H1 (cell line): ENCODE measurements around the gene ADM. TPM values are rescaled to one million over a fixed set of nuclear protein-coding genes. Genes with fewer than 3 reads are reported as not detected.
A peak's percentile ranks its signal among the peaks of the same experiment; 100 is the strongest.

Source experiments
- CEBPB ChIP-seq: IDR thresholded peaks from 2 replicates; pipeline ENCODE4 v1.6.1; 2012; ENCODE audit warnings: low read depth, low read length
- CHD7 ChIP-seq: fragments of 300-600 bp; sonication (generic); IDR thresholded peaks from 2 replicates; pipeline ENCODE4 v1.7.1; 2012; ENCODE audit warnings: low read length, moderate library complexity, mild to moderate bottlenecking, inconsistent platforms; ENCODE audit not compliant: insufficient replicate concordance
- E2F6 ChIP-seq: IDR thresholded peaks from 2 replicates; pipeline ENCODE4 v1.6.1; 2012; ENCODE audit warnings: inconsistent platforms
- GTF2F1 ChIP-seq: IDR thresholded peaks from 2 replicates; pipeline ENCODE4 v1.6.1; 2012; ENCODE audit warnings: low read depth, low read length, improper control_type of control experiment, borderline replicate concordance
- MAX ChIP-seq: IDR thresholded peaks from 2 replicates; pipeline ENCODE4 v1.6.1; 2012; ENCODE audit warnings: inconsistent platforms
- POU5F1 ChIP-seq: IDR thresholded peaks from 2 replicates; pipeline ENCODE4 v1.6.1; 2011; ENCODE audit warnings: low read depth, mild to moderate bottlenecking, low read length, moderate library complexity
- SIN3A ChIP-seq, 2 experiments: IDR thresholded peaks in 1 of 2; conservative IDR thresholded peaks in 1 of 2; 2 replicates each; pipeline ENCODE4 v1.6.1; 2011 to 2012; ENCODE audit warnings: low read length in 2 of 2, improper control_type of control experiment in 1 of 2, low read depth in 1 of 2, mild to moderate bottlenecking in 1 of 2
- SRF ChIP-seq: IDR thresholded peaks from 2 replicates; pipeline ENCODE4 v1.6.1; 2011; ENCODE audit warnings: mild to moderate bottlenecking, low read depth, low read length, moderate library complexity
- polyA plus RNA-seq, 7 experiments: library from polyadenylated mRNA; depleted of rRNA in 3 of 7; stranded (reverse) in 5 of 7; unstranded in 2 of 7; fragments of >200 nt in 5 of 7; fragments of 200-250 nt in 2 of 7; gene quantifications; 1 replicate in 5 of 7; 2 replicates in 1 of 7; 4 replicates in 1 of 7; pipeline versions ENCODE4 v1.2.1 to v1.2.3, GENCODE V29; 2011 to 2013; ENCODE audit warnings: missing spikeins in 2 of 7, mixed read lengths in 2 of 7
- total RNA-seq: library from RNA; stranded (reverse); fragmentation: NEBNext Ultra II Directional; extraction: Animal tissue kit (Norgen Biotek cat#: 25700); gene quantifications from 2 replicates; pipeline ENCODE4 v1.2.1, GENCODE V29; 2021

ADM gene
- total and polyA plus RNA-seq, 2 of the 8 experiments (the other 6 are each of a cell fraction or from before 2014, with no cell fraction given): 94.1 to 95.6 TPM

- TF ChIP-seq CHD7 (peak; percentile 94), MAX (peak; percentile 29), GTF2F1 (no peak), SRF (no peak), CEBPB (peak; percentile 84; the same call in 1 of the 2 replicates), E2F6 (no peak), POU5F1 (no peak), SIN3A (conservative IDR thresholded peaks at IDR 0.05 in 1 of 2, IDR thresholded peaks at IDR 0.05 in 1 of 2; ENCODE audit: low read depth in 1 of 2, low read length in 2 of 2) (peak; percentile 90)
These were observed 47.1 kb downstream of the ADM start (continued) for GRCh38 chr11:10351765-10352641.
